ACC112 (cell line): ENCODE results near the gene DNAJA3.

Source experiments
- H2AFZ ChIP-seq: fragments of 200-600 bp; sonication (generic); one replicate; pipeline ENCODE4 v1.6.0; 2017; ENCODE audit warnings: antibody characterized with exemption, low read length; ENCODE audit not compliant: unreplicated experiment
- H3K27ac ChIP-seq: fragments of 200-600 bp; sonication (generic); 2 replicates; pipeline ENCODE4 v1.5.1; 2014; ENCODE audit warnings: low read depth, mild to moderate bottlenecking, antibody characterized with exemption, low read length, moderate library complexity
- H3K27me3 ChIP-seq: fragments of 200-600 bp; sonication (generic); 2 replicates; pipeline ENCODE4 v1.6.1; 2014; ENCODE audit warnings: mild to moderate bottlenecking, antibody characterized with exemption, low read length, moderate library complexity, mixed read lengths; ENCODE audit not compliant: insufficient read depth
- H3K36me3 ChIP-seq: fragments of 200-600 bp; sonication (generic); 2 replicates; pipeline ENCODE4 v1.6.1; 2016; ENCODE audit warnings: mild to moderate bottlenecking, antibody characterized with exemption, low read length, moderate library complexity, mixed read lengths; ENCODE audit not compliant: insufficient read depth
- H3K4me1 ChIP-seq: fragments of 200-600 bp; sonication (generic); one replicate; pipeline ENCODE4 v1.6.1; 2016; ENCODE audit warnings: low read length, mixed read lengths; ENCODE audit not compliant: insufficient read depth, unreplicated experiment, control insufficient read depth
- H3K4me3 ChIP-seq: fragments of 200-600 bp; sonication (generic); 2 replicates; pipeline ENCODE4 v1.5.1; 2014; ENCODE audit warnings: mild to moderate bottlenecking, low read depth, low read length
- H3K79me2 ChIP-seq: fragments of 200-600 bp; sonication (generic); one replicate; pipeline ENCODE4 v1.6.0; 2016; ENCODE audit warnings: low read length; ENCODE audit not compliant: control insufficient read depth, unreplicated experiment, insufficient read depth

DNAJA3 gene

GRCh38 chr16:4381935-4382794 lies 43.5 kb upstream of the DNAJA3 start:
- H2AFZ ChIP-seq, result no peak overlapping the region
- H3K4me1 ChIP-seq, result peaks cover 52% of the 10 kb centered on the region
- H3K27ac ChIP-seq, result no peak overlapping the region
- H3K4me3 ChIP-seq, result no peak overlapping the region
- H3K79me2 ChIP-seq, result peaks cover 23% of the 10 kb centered on the region
- no peaks in the 10 kb centered on the region for H3K27me3 ChIP-seq
- H3K36me3 ChIP-seq, result peaks cover 16% of the 10 kb centered on the region; the same call in 1 of the 2 replicates

DNA sequence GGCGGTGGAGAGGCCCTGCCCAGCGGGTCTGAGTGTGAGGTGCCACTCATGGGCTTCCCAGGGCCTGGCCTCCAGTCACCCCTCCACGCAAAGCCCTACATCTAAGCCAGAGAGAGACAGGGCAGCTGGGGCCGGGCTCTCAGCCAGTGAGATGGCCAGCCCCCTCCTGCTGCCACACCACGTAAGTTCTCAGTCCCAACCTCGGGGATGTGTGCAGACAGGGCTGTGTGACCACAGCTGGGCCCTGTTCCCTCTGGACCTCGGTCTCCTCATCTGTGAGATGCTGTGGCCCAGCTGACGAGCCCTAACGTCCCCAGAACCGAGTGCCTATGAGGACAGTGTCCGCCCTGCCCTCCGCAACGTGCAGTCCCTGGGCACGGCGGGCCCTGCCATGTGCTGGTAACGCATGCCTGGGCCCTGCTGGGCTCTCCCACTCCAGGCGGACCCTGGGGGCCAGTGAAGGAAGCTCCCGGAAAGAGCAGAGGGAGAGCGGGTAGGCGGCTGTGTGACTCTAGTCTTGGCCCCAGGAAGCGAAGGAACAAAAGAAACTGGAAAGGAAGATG lies 42.8 kb upstream of the DNAJA3 start:
- Histone ChIP-seq H3K36me3 (peaks cover 16% of the 10 kb centered on the region; the same call in 1 of the 2 replicates), H3K79me2 (peaks cover 17% of the 10 kb centered on the region), H3K27me3 (no peaks in the 10 kb centered on the region), H3K4me1 (peaks cover 52% of the 10 kb centered on the region), H2AFZ (no peak overlapping the region), H3K27ac (0 out of 2 replicates have a peak overlapping the region, but pooled peaks have one; percentile 32), H3K4me3 (no peak overlapping the region)

DNA sequence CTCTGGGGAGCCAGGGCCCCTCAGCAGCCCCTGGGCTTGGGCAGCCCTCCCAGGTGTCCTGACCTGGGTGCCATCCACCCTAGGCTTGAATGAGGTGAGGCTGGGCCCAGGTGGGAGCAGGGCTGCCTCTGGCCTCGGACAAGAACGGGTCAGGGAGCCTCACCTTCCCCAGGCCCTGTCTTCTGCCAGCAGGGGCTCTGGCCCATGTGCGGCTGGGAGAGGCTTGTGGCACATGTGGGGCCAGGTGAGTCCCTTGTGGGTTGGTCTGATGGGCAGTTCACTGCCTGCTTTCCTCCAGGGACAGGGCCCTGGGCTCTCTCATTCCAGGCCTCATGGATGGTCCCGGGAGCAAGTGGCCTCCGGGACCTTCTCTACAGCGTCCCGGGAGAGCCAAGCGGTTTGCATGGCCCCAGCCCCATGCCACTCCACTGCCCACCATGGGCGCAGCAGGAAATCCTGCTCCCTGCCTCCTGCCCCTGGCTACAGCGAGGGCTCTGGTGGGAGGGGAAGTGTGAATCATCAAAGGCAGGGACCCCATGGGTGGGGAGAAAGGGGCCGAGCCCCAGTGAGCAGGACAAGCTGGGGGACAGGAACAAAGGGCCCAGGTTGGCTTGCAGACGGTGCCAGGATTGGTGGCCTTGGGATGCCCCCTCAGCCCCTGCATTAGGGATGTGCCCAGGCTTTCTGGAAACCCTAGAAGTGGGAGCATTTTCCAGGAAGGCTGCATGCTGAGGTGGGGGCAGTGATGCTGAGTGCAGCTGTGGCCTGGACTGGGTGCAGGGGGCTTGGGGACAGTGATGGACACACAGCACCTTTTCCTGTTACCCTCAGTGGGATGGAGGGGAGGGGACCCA lies 41.9 kb upstream of the DNAJA3 start:
- Histone ChIP-seq H3K4me1 (peaks cover 52% of the 10 kb centered on the region), H3K79me2 (peaks cover 8% of the 10 kb centered on the region), H3K36me3 (peaks cover 16% of the 10 kb centered on the region; the same call in 1 of the 2 replicates), H3K4me3 (no peak overlapping the region), H2AFZ (no peak overlapping the region), H3K27me3 (no peaks in the 10 kb centered on the region), H3K27ac (peak overlapping the region; percentile 32)

- Histone ChIP-seq H3K79me2 (peaks cover under 1% of the 10 kb centered on the region), H3K4me3 (no peak overlapping the region), H2AFZ (no peak overlapping the region), H3K4me1 (peaks cover 57% of the 10 kb centered on the region), H3K27ac (peak overlapping the region; percentile 32; the same call in 1 of the 2 replicates), H3K27me3 (no peaks in the 10 kb centered on the region), H3K36me3 (peaks cover 16% of the 10 kb centered on the region; the same call in 1 of the 2 replicates)
Measured at GRCh38 chr16:4384509-4384942, 41.1 kb upstream of the DNAJA3 start.

DNA sequence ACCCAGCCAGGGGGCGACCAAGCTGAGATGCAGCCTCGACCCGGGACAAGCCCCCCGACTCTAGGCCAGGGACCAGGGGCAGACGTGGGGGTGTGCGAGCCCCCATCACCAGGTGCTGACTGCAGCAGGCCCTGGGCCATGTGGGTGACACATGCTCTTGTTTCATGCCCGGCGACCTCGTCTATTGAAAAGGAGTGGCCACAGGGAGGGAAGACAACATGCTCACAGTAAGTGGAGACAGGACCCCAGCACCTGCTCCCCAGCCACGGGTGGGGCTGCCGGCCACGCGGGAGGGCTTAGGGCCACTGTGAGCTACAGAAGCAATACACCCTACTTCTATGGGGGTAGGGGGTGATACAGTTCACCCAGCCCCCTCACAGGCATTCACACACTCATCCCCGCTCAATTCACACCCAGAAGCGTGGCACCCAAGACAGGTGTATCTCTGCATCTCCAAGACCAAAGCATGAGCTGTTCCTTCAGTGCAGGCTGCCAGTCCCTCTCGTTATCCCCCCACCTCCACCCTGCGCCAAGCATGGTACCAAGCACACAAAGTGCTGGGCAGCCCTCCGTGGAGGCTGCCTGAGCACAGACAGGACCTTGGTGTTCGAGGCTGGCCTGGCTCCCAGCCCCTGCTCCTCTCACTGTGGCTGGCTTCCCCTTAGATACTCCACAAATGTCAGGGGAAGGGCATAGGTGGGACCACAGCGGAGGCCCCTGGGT lies 40.4 kb upstream of the DNAJA3 start:
- no peak overlapping the region for H2AFZ ChIP-seq
- peaks cover 57% of the 10 kb centered on the region for H3K4me1 ChIP-seq
- H3K79me2 ChIP-seq, result no peaks in the 10 kb centered on the region
- no peaks in the 10 kb centered on the region for H3K27me3 ChIP-seq
- no peak overlapping the region for H3K4me3 ChIP-seq
- H3K36me3 ChIP-seq, result peaks cover 16% of the 10 kb centered on the region; the same call in 1 of the 2 replicates
- H3K27ac ChIP-seq, result peak overlapping the region; percentile 75

GRCh38 chr16:4385789-4386450 lies 39.7 kb upstream of the DNAJA3 start:
- H3K79me2 ChIP-seq, result no peaks in the 10 kb centered on the region
- H3K4me1 ChIP-seq, result peaks cover 57% of the 10 kb centered on the region
- peak overlapping the region; percentile 75 for H3K27ac ChIP-seq
- H3K4me3 ChIP-seq, result no peak overlapping the region
- no peak overlapping the region for H2AFZ ChIP-seq
- no peaks in the 10 kb centered on the region for H3K27me3 ChIP-seq
- H3K36me3 ChIP-seq, result peaks cover 16% of the 10 kb centered on the region; the same call in 1 of the 2 replicates

DNA sequence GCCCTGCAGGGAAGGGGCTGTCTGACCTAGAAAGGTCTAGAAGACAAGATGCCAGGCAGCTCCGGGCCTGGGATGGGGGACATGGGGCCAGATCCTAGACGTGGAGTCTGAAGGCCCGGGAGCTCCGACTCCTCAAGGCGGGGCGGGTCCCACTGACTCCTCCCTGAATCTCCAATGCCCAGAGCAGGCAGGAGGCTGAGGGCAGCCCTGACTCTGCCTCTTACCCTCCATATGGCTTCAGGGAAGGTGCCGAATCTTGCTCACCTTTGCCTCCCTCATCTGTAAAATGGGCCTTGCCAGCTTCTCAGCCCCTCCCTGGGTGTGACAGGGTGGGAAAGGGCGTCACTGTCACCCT lies 39.2 kb upstream of the DNAJA3 start:
- H3K36me3 ChIP-seq, result peaks cover 16% of the 10 kb centered on the region; the same call in 1 of the 2 replicates
- peaks cover 57% of the 10 kb centered on the region for H3K4me1 ChIP-seq
- H3K27ac ChIP-seq, result peak overlapping the region; percentile 75

DNA sequence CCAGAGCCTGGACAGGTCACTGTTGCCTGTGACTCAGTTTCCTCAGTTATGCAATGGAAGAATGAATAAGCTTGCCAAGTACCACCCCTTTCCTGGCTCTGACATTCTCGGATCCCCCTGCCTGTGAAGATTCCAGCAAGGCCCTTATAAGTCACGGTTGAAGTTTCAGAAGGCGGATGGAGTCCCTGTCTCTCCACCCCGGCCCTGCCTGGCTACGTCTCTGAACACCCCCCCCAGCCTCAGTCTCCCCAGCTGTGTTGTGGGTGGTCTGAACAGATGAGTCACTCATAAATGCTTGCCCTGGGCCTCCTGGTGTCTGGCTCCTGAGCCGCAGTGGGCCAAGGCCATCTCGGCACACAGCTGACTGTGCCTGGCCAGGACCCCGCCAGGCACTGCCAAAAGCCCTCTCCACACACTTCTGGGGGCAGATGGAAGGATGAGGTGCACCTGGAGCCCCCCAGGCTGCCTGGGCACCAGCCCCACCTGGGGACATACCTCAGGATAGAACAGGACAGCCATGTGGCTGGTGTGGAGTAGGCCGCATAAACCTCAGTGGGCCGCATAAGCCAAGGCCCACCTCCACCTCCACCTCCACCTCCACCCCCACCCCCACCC lies 38.6 kb upstream of the DNAJA3 start:
- Histone ChIP-seq H3K36me3 (peaks cover 14% of the 10 kb centered on the region; the same call in 1 of the 2 replicates), H3K27ac (peak overlapping the region; percentile 75), H2AFZ (no peak overlapping the region), H3K4me1 (peaks cover 59% of the 10 kb centered on the region), H3K79me2 (no peaks in the 10 kb centered on the region), H3K4me3 (no peak overlapping the region), H3K27me3 (no peaks in the 10 kb centered on the region)

More for the DNA sequence above, 39.2 kb upstream of the DNAJA3 start:
- Histone ChIP-seq H3K27me3 (no peaks in the 10 kb centered on the region), H3K79me2 (no peaks in the 10 kb centered on the region), H3K4me3 (no peak overlapping the region), H2AFZ (no peak overlapping the region)

DNA sequence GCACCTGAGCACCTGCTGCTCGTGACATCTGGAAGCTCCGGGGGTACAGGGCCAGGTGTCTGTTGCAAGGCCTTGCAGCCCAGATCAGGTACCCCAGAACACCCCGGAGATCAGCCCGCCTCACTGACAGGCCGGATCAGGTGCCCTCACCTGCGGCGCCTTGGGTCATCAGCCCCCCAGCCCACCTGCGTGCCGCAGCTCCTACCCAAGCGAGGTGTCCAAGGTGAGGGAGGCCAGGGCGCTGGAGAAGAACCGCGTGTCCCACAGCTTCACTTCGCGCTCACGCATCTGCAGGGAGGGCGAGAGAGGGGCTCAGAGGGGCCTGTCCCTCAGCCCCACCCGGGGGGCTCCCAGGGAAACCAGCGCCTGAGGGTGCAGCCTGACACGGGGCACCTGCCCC lies 37.9 kb upstream of the DNAJA3 start:
- no peak overlapping the region for H2AFZ ChIP-seq
- H3K4me1 ChIP-seq, result peaks cover 66% of the 10 kb centered on the region
- no peaks in the 10 kb centered on the region for H3K27me3 ChIP-seq
- no peak overlapping the region for H3K4me3 ChIP-seq
- no peaks in the 10 kb centered on the region for H3K79me2 ChIP-seq
- peaks cover 9% of the 10 kb centered on the region; the same call in 1 of the 2 replicates for H3K36me3 ChIP-seq
- H3K27ac ChIP-seq, result peak overlapping the region; percentile 28; the same call in 1 of the 2 replicates
